Head of caudate nucleus (tissue), 42 donors: ENCODE measurements around the gene PIK3R4.

Experiments used
- DNase-seq, 42 donors: peaks; one replicate each; pipeline versions ENCODE4 v3.0.0 to v3.0.0-alpha.2; 2020 to 2021; ENCODE audit warnings: mixed read lengths in 7 of 42
- intact Hi-C: fragments of 100-400 bp; cut with DNase I; formaldehyde crosslinking; loops from one replicate; pipeline ENCODE4 v1.15.0; 2022

Gene PIK3R4

DNA sequence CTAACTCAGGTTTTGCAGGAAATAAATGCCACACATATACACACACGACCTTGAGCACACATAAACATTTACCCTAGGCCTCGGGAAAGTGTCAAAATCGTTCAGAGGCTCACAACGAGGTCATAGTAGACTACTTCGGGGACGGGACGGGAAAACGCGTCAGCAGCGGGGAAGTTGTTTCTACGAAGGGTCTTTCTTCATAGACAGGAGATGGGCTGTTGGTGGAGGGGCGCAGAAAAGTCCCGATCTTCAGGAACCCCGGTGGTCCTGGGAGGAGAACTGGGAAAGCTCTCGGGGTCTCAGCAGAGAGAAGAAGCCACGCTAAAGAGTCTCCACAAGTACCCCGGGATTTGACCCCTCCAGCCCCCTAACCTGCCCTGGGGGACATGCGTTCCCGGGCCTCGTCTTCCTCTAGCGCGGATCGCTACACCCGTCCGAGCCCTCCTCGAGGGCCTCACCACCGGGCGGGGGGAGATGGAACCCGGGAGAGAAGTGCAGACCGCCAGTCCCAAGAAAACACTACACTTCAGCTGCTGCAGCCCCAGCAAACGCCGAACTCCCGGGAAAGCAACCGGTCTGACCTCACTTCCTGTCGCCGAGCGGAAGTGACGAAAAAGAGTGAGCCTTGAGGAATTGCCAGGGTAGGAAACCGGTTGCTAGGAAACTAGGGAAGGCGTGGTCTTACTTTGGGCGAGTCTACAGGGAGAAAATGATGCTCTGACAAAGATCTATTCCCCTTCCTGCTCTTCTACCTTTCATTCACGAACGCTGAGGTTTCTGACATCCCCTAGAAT, at the start of gene PIK3R4:
Gene PIK3R4 (minus strand): TSS at position 584 of the 794 bp plus-strand sequence. CDS start 1,611 bp downstream, outside the sequence.
- peak; percentile 91 to 99 (median 98) for DNase-seq
- intact Hi-C loops: loop anchor here (5.0 kb wide), 1 partner anchor 146 kb away; the partner anchor contains the start of gene ATP2C1

- intact Hi-C loops: no loop called here
Observed at GRCh38 chr3:130795396-130795795, 48.8 kb upstream of the PIK3R4 start.

DNA sequence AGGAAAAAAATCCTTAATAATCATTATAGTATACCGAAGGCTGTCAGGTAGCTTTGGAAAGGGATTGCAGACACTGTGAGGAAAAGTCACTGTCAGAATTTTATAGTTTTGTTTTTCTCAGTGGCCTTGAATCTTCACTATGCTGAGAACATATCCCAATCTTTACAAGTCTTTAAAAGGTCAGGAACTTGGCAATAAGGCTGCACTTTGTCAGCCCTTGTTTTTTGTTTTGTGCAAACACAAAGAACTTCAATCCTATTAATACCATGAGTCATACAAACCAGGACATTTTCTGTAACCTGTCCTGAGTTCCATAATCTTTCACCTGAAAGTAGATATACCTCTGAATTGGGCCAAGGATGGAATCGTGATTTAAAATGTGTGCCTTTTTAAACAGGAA, 45.6 kb upstream of the PIK3R4 start:
- DNase-seq: no peak
- intact Hi-C loops: no loop called here

More at GRCh38 chr3:130795396-130795795, 48.8 kb upstream of the PIK3R4 start:
- no peak for DNase-seq

GRCh38 chr3:130789782-130790322, 43.2 kb upstream of the PIK3R4 start:
- intact Hi-C loops: no loop called here
- no peak for DNase-seq

DNA sequence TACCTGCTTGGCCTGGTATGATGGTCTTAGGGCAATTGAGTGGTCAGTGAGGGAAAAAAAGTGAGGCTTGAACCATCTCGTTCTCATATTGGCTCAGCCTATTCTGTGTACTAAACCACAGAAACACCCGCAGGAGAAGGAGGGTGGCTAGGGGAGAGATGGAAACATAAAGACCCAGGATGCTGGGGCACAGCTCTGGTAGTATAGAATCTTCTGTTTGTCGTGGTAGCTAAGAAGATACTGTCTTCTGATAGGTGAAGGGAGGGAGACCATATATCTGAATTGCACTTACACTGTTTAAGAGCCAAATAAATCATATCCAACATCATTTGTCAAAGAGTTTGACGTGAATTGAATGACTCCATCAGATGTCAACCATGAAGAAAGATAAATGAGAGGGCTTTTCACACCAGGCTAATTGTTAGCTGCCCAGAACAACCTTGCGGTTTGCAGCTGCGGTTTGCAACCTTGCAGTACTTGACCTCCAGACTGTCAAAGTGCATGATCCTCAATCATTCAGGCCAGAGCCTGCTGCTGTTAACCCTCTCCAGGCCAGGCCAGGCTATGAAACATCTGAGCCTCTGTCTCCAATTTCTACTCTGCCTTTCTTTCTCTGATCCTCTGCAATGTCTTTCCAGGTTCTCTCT, 40.9 kb upstream of the PIK3R4 start:
- no peak for DNase-seq
- intact Hi-C loops: no loop called here

DNA sequence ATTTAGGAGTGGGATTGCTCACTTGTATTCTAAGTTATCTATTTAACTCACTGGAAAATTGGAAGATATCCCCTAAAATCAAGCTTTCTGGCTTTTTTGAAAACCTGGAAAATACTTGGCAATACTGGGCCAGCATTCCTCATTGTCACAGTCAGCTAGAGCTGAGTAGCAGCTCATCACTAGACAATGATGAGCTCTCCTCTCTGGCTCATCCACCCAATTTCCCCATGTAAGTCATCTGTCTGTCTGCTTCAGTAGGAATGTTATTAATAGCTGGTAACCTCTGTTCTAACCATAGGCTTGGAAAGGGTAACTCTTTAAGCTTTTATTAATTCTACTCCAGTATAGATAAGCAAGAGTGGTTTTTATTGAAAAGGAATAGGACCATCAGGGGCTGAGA, 39.7 kb upstream of the PIK3R4 start:
- no peak for DNase-seq
- intact Hi-C loops: no loop called here

DNA sequence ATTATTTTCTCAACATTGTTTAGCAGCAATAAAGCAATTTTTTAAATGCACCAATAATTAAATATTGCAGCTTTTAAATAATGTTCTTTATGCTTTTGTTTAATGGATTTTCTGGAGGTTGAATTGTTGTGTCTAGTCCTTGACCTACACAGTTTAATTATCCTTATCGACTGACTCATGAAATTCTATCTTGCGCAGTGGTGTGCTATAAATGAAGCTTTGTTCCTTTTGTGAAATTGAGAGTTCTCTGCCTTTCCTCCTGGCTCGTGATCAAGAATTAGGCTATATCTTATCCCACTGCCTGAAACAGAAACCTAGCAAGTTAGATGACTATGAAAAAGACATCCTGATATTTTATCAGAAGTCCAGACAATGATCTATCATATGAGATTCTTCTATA, 37.0 kb upstream of the PIK3R4 start:
- intact Hi-C loops: no loop called here
- DNase-seq: no peak

DNA sequence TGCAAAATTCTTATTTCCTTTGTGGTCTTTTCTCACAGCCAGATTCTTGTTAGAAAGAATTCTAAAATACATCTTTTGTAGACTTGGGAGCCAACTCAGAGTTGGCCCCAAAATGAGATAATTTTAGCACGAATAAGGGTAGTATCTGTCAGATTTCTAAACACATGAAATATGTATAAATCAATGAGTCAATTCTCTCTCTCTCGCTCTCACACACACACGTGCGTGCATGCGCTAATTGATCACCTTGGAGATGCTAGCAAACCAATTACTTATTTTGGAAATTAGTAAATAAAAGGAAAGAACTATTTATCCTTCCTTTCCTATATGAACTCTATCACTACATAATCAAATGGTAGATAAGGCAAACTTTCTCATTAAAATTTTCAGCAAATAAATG, 32.9 kb upstream of the PIK3R4 start:
- intact Hi-C loops: no loop called here
- DNase-seq: no peak

DNA sequence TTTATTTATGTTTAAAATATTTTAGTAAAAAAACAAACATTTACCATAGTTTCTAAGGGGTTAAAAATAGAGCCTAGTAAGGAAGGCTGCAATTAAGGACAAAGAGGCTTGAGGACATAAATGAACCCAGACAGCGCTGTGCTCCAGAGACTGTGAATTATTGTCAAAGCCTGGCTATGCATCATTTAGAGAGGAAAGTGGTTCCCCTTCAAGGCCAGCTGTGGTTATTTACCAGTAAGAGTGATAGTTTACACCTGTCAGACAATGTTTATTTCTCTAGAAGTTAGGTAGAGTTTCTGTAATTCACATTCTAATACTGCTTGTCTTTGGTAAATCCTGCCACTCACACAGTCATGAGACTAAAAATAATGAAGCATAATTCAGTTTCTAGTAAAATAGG, 32.4 kb upstream of the PIK3R4 start:
- DNase-seq: no peak
- intact Hi-C loops: no loop called here

GRCh38 chr3:130773366-130773765, 26.7 kb upstream of the PIK3R4 start:
- no peak for DNase-seq

DNA sequence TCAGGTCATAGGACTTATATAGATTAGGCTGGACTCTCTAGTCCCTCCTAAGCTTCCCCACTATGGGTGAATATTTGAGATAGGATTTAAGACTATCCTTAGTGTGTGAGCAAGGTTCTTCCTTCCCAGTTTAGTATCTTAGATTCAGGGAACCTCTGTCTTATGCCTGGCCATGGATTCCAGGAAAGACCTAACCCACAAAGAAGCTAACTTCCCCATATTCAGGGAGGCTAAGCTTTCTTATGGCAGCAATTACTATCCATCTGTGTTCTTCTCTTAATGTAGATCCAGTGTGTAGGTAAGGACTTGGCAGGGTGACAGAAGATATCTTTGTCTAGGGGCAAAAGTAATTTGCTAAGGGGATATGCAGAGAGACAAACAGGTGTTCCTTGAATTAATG, 25.5 kb upstream of the PIK3R4 start:
- intact Hi-C loops: no loop called here

More at GRCh38 chr3:130773366-130773765, 26.7 kb upstream of the PIK3R4 start:
- intact Hi-C loops: no loop called here

GRCh38 chr3:130770644-130771043, 24.0 kb upstream of the PIK3R4 start:
- no peak for DNase-seq
- intact Hi-C loops: no loop called here

More for the DNA sequence above, 25.5 kb upstream of the PIK3R4 start:
- no peak for DNase-seq

DNA sequence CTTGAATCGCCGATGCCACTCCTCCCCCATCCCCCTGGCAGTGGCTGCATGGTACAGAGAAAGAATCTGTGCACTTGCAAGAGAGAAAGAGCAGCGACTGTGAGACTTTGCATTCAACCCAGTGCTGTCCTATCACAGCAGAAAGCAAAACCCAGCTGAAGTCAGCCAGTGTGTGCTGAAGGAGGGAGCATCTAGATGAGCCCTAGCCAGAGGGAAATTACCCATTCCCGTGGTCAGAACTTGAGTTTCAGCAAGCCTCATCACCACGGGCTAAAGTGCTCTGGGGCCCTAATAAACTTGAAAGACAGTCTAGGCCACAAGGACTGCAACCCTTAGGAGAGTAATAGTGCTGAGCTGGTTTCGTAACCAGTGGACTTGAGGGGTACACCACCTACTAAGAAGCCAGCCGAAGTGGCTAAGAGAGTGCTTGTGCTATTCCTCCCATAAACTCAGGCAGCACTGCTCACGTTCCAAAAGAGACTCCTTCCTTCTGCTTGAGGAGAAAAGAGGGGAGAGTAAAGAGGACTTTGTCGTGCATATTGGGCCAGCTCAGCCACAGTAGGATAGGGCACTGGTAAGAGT, 15.2 kb upstream of the PIK3R4 start:
- intact Hi-C loops: no loop called here
- no peak for DNase-seq

DNA sequence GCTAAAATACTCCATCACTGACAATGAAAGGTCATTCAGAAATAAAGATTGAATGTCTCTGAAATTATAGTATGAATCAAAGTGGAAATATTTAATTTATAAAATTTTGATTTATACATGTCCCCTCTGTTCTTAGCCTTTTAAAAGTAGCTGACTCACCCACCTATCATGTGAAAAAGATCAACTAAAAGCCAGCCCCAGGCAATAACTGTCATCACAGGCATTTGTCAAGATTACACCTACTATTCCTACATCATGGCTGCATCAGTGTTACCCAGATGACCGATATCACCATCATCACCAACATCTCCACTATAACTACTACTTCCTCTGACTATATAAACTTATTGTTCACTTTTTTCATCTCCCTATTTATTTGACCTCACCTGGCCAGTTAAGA, 14.3 kb upstream of the PIK3R4 start:
- intact Hi-C loops: no loop called here
- DNase-seq: no peak

GRCh38 chr3:130759692-130760338, 13.2 kb upstream of the PIK3R4 start:
- intact Hi-C loops: no loop called here
- DNase-seq: peak in 39 of 42 donors; percentile 12 to 81 (median 48)

GRCh38 chr3:130758624-130759369, 12.2 kb upstream of the PIK3R4 start:
- intact Hi-C loops: no loop called here
- DNase-seq: no peak

DNA sequence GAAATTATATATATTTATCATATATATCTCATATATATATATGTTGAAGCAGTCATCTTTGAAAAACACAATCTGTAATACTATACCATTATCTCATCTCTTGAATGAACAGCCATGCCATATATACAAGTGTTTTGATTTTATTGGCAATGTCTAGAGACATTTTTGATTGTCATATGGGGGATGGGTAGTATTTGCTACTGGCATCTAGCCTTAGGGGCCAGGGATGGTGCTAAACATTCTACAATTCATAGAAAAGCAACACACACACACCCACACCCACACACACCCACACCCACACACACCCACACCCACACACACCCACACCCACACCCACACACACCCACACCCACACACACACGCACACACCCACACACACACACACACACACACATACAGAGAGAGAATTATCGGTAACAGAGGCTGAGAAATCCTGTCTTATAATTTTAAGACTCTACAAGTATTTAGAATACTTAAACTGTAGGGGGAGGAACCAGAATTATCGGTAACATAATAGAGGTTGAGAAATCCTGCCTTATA, 11.1 kb upstream of the PIK3R4 start:
- no peak for DNase-seq
- intact Hi-C loops: no loop called here

DNA sequence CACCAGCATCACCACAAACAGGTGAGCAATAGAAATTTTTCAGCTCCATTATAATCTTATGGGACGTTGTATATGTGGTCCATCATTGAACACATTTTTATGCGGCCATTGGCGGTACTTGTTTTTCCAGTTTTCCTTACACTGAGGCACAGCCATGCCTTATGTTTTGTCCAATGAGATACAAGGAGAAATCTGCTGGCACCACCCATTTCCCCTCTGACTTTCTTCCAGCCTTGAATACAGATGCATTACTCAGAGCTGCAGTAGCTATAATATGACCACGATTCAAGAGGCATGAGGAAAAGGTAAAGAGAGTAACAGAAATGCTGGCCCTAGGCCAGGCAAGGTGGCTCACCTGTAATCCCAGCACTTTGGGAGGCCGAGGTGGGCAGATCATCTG, 9.0 kb upstream of the PIK3R4 start:
- intact Hi-C loops: no loop called here
- DNase-seq: no peak
